NCI-H82 treated with DMSO at 0.1 percent for 48 hours (cell line): ENCODE measurements around the gene XKR8.
A peak's percentile ranks its signal among the peaks of the same experiment; 100 is the strongest.

ENCODE experiments used
- DNase-seq: peaks from one replicate; lab custom pipeline; 2025; ENCODE audit not compliant: unreplicated experiment; lab: John Stamatoyannopoulos, UW

The XKR8 gene

GRCh38 chr1:27959792-27960603 lies at the start of gene XKR8:
Gene XKR8, plus strand, starts transcription at chr1:27959973. Its CDS starts 97 bp downstream, at chr1:27960070.
- DNase-seq = no peak

- no peak for DNase-seq
These were observed 47.3 kb upstream of the XKR8 start for GRCh38 chr1:27912429-27912828.

- no peak for DNase-seq
These were observed 44.6 kb upstream of the XKR8 start for GRCh38 chr1:27915082-27915575.

- DNase-seq = no peak
These were observed 37.5 kb upstream of the XKR8 start for GRCh38 chr1:27922272-27922671.

GRCh38 chr1:27928216-27928954 lies 31.4 kb upstream of the XKR8 start:
- no peak for DNase-seq

- no peak for DNase-seq
These were observed 28.6 kb upstream of the XKR8 start for GRCh38 chr1:27931184-27931583.

- no peak for DNase-seq
These were observed 28.0 kb upstream of the XKR8 start for GRCh38 chr1:27931759-27932158.

- peak; percentile 22 for DNase-seq
These were observed 24.8 kb upstream of the XKR8 start, which contains the start of gene SMPDL3B for GRCh38 chr1:27934818-27935549. Gene SMPDL3B, plus strand, starts transcription at chr1:27935000. Its CDS starts 184 bp downstream, at chr1:27935184.

GRCh38 chr1:27935721-27936120 lies 24.1 kb upstream of the XKR8 start:
- no peak for DNase-seq

- no peak for DNase-seq
These were observed 23.4 kb upstream of the XKR8 start for GRCh38 chr1:27936370-27936769.

- no peak for DNase-seq
These were observed 22.3 kb upstream of the XKR8 start for GRCh38 chr1:27937524-27937836.

GRCh38 chr1:27938488-27938887 lies 21.3 kb upstream of the XKR8 start:
- DNase-seq = no peak

GRCh38 chr1:27940297-27940696 lies 19.5 kb upstream of the XKR8 start:
- peak; percentile 24 for DNase-seq

GRCh38 chr1:27940870-27941560 lies 18.8 kb upstream of the XKR8 start:
- no peak for DNase-seq

- DNase-seq = no peak
These were observed 17.9 kb upstream of the XKR8 start for GRCh38 chr1:27941671-27942540.

GRCh38 chr1:27945020-27945419 lies 14.8 kb upstream of the XKR8 start:
- DNase-seq = no peak

- DNase-seq = no peak
These were observed 10.7 kb upstream of the XKR8 start for GRCh38 chr1:27949027-27949426.

GRCh38 chr1:27951396-27951795 lies 8.4 kb upstream of the XKR8 start:
- no peak for DNase-seq

- no peak for DNase-seq
These were observed 7.6 kb upstream of the XKR8 start for GRCh38 chr1:27952147-27952546.

GRCh38 chr1:27954186-27954585 lies 5.6 kb upstream of the XKR8 start:
- no peak for DNase-seq
